Gastrocnemius medialis (tissue), 4 donors: ENCODE measurements around the gene ADGRD1. TPM values are rescaled to one million over a fixed set of nuclear protein-coding genes. Genes with fewer than 3 reads are reported as not detected.
A peak's percentile ranks its signal among the peaks of the same experiment; 100 is the strongest.

ENCODE experiments used
- ATAC-seq, 2 donors: fragments of 150-250 bp; one replicate each; pipeline ENCODE4 v1.9.1; 2016
- DNase-seq, 2 donors: peaks; one replicate each; pipeline ENCODE4 v3.0.0-alpha.2; 2019
- H3K27ac ChIP-seq, 4 donors: fragments of 200-600 bp; sonication (generic); 1 replicate in 1 of 4; 2 replicates in 3 of 4; pipeline ENCODE4 v1.5.1; 2016 to 2018; ENCODE audit warnings: mild to moderate bottlenecking in 2 of 4, moderate library complexity in 1 of 4
- H3K27me3 ChIP-seq, 3 donors: fragments of 200-600 bp; sonication (generic) in 2 of 3; 1 replicate in 1 of 3; 2 replicates in 2 of 3; pipeline versions ENCODE4 v1.5.1 to v1.6.0; 2016 to 2019; ENCODE audit warnings: mild to moderate bottlenecking in 1 of 3, moderate library complexity in 1 of 3
- H3K36me3 ChIP-seq, 2 donors: fragments of 200-600 bp; sonication (generic) in 1 of 2; one replicate each; pipeline ENCODE4 v1.5.1; 2017 to 2018
- H3K4me1 ChIP-seq, 2 donors: fragments of 200-600 bp; sonication (generic) in 1 of 2; one replicate each; pipeline ENCODE4 v1.5.1; 2016 to 2017; ENCODE audit warnings: mild to moderate bottlenecking in 2 of 2
- H3K4me3 ChIP-seq, 4 donors: fragments of 200-600 bp; sonication (generic) in 3 of 4; 1 replicate in 1 of 4; 2 replicates in 3 of 4; pipeline ENCODE4 v1.5.1; 2016 to 2019; ENCODE audit warnings: mild to moderate bottlenecking in 2 of 4
- H3K9me3 ChIP-seq, 3 donors: fragments of 200-600 bp; sonication (generic) in 2 of 3; 1 replicate in 1 of 3; 2 replicates in 2 of 3; pipeline ENCODE4 v1.5.1; 2016 to 2019
- POLR2A ChIP-seq, 2 donors: fragments of 450-650 bp; IDR thresholded peaks; one replicate each; pipeline ENCODE4 v1.6.1; 2017; ENCODE audit warnings: antibody characterized with exemption in 2 of 2, mild to moderate bottlenecking in 2 of 2, moderate library complexity in 2 of 2
- in situ Hi-C, 4 donors: fragments of 200-750 bp; cut with MboI; loops; one replicate each; pipeline versions ENCODE4 v1.15.0 to v1.8.0; 2017; ENCODE audit warnings: low sequenced_read_pairs in 4 of 4
- intact Hi-C: fragments of 100-400 bp; cut with DNase I; formaldehyde crosslinking; loops from one replicate; pipeline ENCODE4 v1.15.1; 2023; ENCODE audit warnings: low total_unique reads
- total RNA-seq, 4 donors: library from RNA; depleted of rRNA; stranded (reverse); fragments of >200 nt; gene quantifications; one replicate each; pipeline versions ENCODE4 v1.1.0 to v1.2.3, GENCODE V29; 2016
- TF ChIP-seq, protein P1 (sequence below), 5 experiments: fragments of 450-650 bp in 3 of 5; fragments of 200-600 bp in 2 of 5; sonication (generic) in 2 of 5; IDR thresholded peaks in 4 of 5; conservative IDR thresholded peaks in 1 of 5; 1 replicate in 4 of 5; 2 replicates in 1 of 5; pipeline ENCODE4 v1.5.1; 2016 to 2019; ENCODE audit warnings: antibody characterized with exemption in 5 of 5, mild to moderate bottlenecking in 3 of 5, moderate library complexity in 3 of 5

ADGRD1 gene
- total RNA-seq, 4 donors from 2014 or later: 5.3 to 9.6 (median 8.2) TPM

DNA sequence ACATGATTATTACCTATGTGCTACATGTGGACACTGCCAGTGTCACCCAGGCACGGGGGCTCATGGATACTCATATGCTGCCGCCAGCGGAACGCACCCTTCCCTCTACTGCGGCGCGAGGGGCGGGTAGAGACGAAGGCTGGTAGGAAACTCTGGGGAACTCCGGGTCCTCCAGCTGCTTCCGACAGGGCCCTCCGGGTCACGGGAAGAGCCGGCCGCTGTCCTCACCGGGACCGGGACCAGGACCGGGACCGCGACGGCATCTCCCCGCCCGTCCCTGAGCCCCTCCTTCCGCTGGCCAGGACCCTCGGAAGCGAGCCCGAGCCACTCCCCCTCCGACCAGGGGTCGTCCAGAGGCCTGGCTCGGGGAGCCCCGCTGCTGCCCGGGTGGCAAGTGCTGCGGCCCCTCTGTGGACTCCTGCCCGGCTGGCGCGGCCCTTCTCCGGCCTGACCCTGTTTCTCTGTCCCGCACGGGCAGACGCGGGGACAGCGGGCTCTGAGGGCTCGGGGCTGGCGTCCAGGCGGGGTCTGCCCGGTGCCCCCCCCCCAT is 209.6 kb downstream of the ADGRD1 start:
- DNase-seq: no peak
- no peak overlapping the region for H3K27ac ChIP-seq
- in situ Hi-C loops (no loop called here), intact Hi-C loops (no loop called here)
- no peaks in the 10 kb centered on the region for H3K9me3 ChIP-seq
- no peaks in the 10 kb centered on the region for H3K4me1 ChIP-seq
- TF ChIP-seq, protein P1, sequence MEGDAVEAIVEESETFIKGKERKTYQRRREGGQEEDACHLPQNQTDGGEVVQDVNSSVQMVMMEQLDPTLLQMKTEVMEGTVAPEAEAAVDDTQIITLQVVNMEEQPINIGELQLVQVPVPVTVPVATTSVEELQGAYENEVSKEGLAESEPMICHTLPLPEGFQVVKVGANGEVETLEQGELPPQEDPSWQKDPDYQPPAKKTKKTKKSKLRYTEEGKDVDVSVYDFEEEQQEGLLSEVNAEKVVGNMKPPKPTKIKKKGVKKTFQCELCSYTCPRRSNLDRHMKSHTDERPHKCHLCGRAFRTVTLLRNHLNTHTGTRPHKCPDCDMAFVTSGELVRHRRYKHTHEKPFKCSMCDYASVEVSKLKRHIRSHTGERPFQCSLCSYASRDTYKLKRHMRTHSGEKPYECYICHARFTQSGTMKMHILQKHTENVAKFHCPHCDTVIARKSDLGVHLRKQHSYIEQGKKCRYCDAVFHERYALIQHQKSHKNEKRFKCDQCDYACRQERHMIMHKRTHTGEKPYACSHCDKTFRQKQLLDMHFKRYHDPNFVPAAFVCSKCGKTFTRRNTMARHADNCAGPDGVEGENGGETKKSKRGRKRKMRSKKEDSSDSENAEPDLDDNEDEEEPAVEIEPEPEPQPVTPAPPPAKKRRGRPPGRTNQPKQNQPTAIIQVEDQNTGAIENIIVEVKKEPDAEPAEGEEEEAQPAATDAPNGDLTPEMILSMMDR (IDR thresholded peaks at IDR 0.05 in 4 of 5, conservative IDR thresholded peaks at IDR 0.05 in 1 of 5): no peak
- TF ChIP-seq POLR2A (IDR thresholded peaks at IDR 0.05): no peak
- no peak for ATAC-seq
- no peak overlapping the region for H3K4me3 ChIP-seq
- no peaks in the 10 kb centered on the region for H3K36me3 ChIP-seq
- peaks cover 0 to 4% (median 0%) of the 10 kb centered on the region in 3 donors for H3K27me3 ChIP-seq

DNA sequence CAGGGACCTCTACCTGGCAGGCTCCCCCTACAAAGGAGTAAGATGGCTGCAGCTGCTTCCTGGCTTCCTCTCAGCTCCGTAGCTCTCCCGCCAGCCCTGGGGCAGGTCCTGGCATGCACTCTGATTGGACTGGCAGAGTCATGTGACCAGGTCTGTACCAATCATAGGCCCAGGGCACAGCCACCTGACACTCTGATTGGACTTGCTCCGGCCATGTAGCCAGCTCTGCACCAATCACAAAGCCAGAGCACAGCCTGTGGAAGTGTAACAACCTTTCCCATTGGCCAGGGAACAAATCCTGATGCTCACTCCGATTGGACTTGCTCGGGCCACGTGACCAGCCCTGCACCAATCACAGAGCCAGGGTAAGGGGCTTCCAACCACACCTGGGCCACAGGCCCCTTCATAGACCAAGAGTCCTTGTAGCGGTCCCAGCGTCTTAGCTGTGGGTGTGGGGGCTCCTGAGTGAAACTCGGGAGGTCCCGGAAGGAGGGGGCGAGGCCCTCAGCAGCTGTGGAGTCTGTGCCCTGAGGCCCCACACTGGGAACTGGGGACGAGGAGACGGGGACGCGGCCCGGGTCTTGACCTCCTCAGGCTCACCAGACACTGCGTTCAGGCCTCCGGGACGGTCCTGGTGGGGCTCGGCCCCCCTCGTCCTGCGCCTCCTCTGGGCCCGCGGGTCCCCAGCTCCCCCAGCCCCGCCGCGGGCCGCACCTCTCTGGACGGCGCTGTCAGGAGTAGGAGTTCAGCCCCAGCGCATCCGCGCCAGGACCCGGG is 210.6 kb downstream of the ADGRD1 start:
- H3K36me3 ChIP-seq: no peaks in the 10 kb centered on the region
- no peaks in the 10 kb centered on the region for H3K9me3 ChIP-seq
- no peak overlapping the region for H3K4me3 ChIP-seq
- no peak for DNase-seq
- TF ChIP-seq, protein P1 (IDR thresholded peaks at IDR 0.05 in 4 of 5, conservative IDR thresholded peaks at IDR 0.05 in 1 of 5): no peak
- TF ChIP-seq POLR2A (IDR thresholded peaks at IDR 0.05): no peak
- intact Hi-C loops: no loop called here
- peaks cover 0 to 4% (median 0%) of the 10 kb centered on the region in 3 donors for H3K27me3 ChIP-seq
- H3K4me1 ChIP-seq: no peaks in the 10 kb centered on the region
- ATAC-seq: no peak
- in situ Hi-C loops: no loop called here
- H3K27ac ChIP-seq: no peak overlapping the region

DNA sequence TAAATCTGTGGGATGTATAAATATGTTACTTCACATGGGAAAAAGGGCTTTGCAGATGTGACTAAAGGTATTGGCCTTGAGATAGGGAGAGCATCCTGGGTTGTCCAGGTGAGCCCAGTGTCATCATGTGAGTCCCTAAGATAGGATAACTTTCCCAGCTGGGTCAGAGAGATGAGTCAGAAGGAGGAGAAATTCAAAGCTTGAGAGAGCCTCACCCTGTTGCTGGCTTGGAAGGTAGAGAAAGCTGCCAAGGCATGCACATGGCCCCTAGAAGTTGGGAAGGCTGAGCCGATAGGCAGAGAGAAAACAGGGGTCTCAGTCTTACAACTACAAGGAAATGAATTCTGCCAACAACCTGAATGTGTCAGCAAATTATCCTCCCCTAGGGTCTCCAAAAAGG is 213.0 kb downstream of the ADGRD1 start:
- Histone ChIP-seq H3K9me3 (no peaks in the 10 kb centered on the region), H3K27me3 (peaks cover 0 to 4% (median 0%) of the 10 kb centered on the region in 3 donors), H3K4me3 (no peak overlapping the region), H3K4me1 (no peaks in the 10 kb centered on the region), H3K36me3 (no peaks in the 10 kb centered on the region), H3K27ac (no peak overlapping the region)
- in situ Hi-C loops: no loop called here
- no peak for DNase-seq
- ATAC-seq: no peak
- TF ChIP-seq, protein P1 (IDR thresholded peaks at IDR 0.05 in 4 of 5, conservative IDR thresholded peaks at IDR 0.05 in 1 of 5): no peak
- TF ChIP-seq POLR2A (IDR thresholded peaks at IDR 0.05): no peak
- intact Hi-C loops: no loop called here

DNA sequence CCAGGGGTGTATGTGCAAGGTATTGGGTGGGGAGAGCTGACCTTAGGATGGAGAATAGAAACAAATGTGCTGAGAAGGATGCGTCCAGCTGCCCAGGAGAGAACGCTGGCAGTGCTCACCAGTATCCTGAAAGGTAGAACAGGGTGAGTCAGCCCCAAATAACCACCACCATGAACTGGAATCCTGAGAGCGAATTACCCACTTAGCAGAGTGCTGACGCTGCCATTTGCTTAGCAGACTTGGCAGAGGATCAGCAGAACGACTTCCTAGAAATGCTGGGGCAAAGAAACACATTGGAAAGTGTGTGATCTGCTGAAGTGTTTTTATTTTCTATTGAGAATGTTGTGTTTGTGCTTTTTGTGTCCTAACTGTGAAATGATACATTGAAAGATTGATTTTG is 213.6 kb downstream of the ADGRD1 start:
- in situ Hi-C loops (no loop called here), intact Hi-C loops (no loop called here)
- Histone ChIP-seq H3K27me3 (peaks cover 0 to 4% (median 0%) of the 10 kb centered on the region in 3 donors), H3K4me3 (no peak overlapping the region), H3K9me3 (no peaks in the 10 kb centered on the region), H3K4me1 (no peaks in the 10 kb centered on the region), H3K36me3 (no peaks in the 10 kb centered on the region), H3K27ac (no peak overlapping the region)
- no peak for DNase-seq
- TF ChIP-seq, protein P1 (IDR thresholded peaks at IDR 0.05 in 4 of 5, conservative IDR thresholded peaks at IDR 0.05 in 1 of 5): no peak
- no peak for TF ChIP-seq POLR2A (IDR thresholded peaks at IDR 0.05)
- ATAC-seq: peak in 1 of 2 donors; percentile 52
